Lower leg skin (tissue), 4 donors: ENCODE measurements around the gene TBCD. TPM values are rescaled to one million over a fixed set of nuclear protein-coding genes. Genes with fewer than 3 reads are reported as not detected.
A peak's percentile ranks its signal among the peaks of the same experiment; 100 is the strongest.

Experiments
- DNase-seq, 2 donors: peaks; one replicate each; pipeline ENCODE4 v3.0.0-alpha.2; 2019; ENCODE audit warnings: low spot score in 2 of 2
- H3K4me3 ChIP-seq: fragments of 200-600 bp; sonication (generic); 2 replicates; pipeline ENCODE4 v1.5.1; 2017; ENCODE audit warnings: mild to moderate bottlenecking, low read depth; ENCODE audit not compliant: poor library complexity, severe bottlenecking
- POLR2A ChIP-seq, 2 donors: fragments of 450-650 bp; IDR thresholded peaks; one replicate each; pipeline ENCODE4 v1.6.1; 2016 to 2017; ENCODE audit warnings: antibody characterized with exemption in 2 of 2, mild to moderate bottlenecking in 1 of 2, moderate library complexity in 1 of 2
- WGBS, 2 donors: methylation state at CpG; one replicate each; pipeline ENCODE4 v1.1.5; 2018; 5-methylcytosine and 5-hydroxymethylcytosine counted together
- intact Hi-C: fragments of 100-400 bp; cut with DNase I; formaldehyde crosslinking; loops from one replicate; pipeline ENCODE4 v1.15.0; 2023; ENCODE audit warnings: low total_unique reads
- total RNA-seq, 4 donors: library from RNA; depleted of rRNA; stranded (reverse); fragments of >200 nt; gene quantifications; one replicate each; pipeline ENCODE4 v1.1.0, GENCODE V29; 2016
- TF ChIP-seq, protein P1 (sequence below), 3 donors: fragments of 450-650 bp; IDR thresholded peaks; one replicate each; pipeline ENCODE4 v1.5.1; 2016; ENCODE audit warnings: antibody characterized with exemption in 3 of 3, mild to moderate bottlenecking in 3 of 3, moderate library complexity in 2 of 3

TBCD gene
- total RNA-seq, 4 donors from 2014 or later: 38.7 to 73.4 (median 51.5) TPM

GRCh38 chr17:82876602-82877379 lies 124.9 kb downstream of the TBCD start:
- 20 to 34% methylated on average over 14 of the region's 14 CpGs for WGBS, 2 donors
- TF ChIP-seq POLR2A (IDR thresholded peaks at IDR 0.05): no peak
- TF ChIP-seq, protein P1, sequence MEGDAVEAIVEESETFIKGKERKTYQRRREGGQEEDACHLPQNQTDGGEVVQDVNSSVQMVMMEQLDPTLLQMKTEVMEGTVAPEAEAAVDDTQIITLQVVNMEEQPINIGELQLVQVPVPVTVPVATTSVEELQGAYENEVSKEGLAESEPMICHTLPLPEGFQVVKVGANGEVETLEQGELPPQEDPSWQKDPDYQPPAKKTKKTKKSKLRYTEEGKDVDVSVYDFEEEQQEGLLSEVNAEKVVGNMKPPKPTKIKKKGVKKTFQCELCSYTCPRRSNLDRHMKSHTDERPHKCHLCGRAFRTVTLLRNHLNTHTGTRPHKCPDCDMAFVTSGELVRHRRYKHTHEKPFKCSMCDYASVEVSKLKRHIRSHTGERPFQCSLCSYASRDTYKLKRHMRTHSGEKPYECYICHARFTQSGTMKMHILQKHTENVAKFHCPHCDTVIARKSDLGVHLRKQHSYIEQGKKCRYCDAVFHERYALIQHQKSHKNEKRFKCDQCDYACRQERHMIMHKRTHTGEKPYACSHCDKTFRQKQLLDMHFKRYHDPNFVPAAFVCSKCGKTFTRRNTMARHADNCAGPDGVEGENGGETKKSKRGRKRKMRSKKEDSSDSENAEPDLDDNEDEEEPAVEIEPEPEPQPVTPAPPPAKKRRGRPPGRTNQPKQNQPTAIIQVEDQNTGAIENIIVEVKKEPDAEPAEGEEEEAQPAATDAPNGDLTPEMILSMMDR (IDR thresholded peaks at IDR 0.05): no peak
- peak; percentile 82 to 94 for DNase-seq
- intact Hi-C loops: no loop called here
- no peak overlapping the region for H3K4me3 ChIP-seq

DNA sequence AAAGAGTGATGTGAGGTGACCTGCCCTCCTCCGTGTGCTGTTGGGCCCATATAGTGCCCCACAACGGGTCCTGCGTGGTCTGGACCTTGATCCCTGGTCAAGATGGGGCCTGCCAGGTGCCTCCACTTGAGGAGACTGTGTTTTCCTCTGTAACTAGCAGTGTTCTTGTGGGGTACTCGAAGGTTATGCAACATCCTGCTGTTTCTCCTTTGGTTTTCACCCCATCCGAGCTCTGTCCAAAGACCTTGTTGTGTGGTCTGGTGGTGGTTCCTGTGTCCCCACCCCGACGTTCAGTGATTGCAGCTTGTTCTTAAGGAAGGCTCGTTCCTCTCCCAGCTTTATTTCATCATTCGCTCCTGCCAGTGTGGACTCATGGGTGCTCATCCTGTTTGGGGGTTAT lies 126.7 kb downstream of the TBCD start:
- 72 to 80% methylated on average over 9 of the region's 9 CpGs for WGBS, 2 donors
- intact Hi-C loops: no loop called here
- H3K4me3 ChIP-seq: no peak overlapping the region
- TF ChIP-seq, protein P1 (IDR thresholded peaks at IDR 0.05): no peak
- TF ChIP-seq POLR2A (IDR thresholded peaks at IDR 0.05): no peak
- DNase-seq: no peak

DNA sequence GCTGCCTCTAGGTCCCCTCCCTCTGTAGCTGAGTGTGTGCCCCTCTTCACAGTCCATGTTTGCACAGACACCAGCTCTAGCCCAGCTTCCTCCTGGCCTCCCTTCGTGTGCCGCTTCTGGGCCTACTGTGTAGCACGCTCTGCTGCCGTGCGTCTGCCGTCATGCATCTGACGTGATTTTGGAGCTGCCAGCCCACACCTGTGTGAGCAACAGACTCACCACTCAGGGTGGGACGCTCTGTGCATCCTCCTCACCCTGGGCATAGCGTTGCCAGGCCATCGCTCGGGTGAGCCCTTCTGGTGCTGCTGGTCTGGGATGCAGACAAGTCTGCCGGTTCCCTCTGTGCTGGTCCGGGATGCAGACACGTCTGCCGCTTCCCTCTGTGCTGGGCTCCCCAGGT lies 127.4 kb downstream of the TBCD start:
- no peak for DNase-seq
- TF ChIP-seq POLR2A (IDR thresholded peaks at IDR 0.05): no peak
- TF ChIP-seq, protein P1 (IDR thresholded peaks at IDR 0.05): no peak
- H3K4me3 ChIP-seq: no peak overlapping the region
- WGBS, 2 donors: 96 to 98% methylated on average over 15 of the region's 15 CpGs
- intact Hi-C loops: no loop called here

DNA sequence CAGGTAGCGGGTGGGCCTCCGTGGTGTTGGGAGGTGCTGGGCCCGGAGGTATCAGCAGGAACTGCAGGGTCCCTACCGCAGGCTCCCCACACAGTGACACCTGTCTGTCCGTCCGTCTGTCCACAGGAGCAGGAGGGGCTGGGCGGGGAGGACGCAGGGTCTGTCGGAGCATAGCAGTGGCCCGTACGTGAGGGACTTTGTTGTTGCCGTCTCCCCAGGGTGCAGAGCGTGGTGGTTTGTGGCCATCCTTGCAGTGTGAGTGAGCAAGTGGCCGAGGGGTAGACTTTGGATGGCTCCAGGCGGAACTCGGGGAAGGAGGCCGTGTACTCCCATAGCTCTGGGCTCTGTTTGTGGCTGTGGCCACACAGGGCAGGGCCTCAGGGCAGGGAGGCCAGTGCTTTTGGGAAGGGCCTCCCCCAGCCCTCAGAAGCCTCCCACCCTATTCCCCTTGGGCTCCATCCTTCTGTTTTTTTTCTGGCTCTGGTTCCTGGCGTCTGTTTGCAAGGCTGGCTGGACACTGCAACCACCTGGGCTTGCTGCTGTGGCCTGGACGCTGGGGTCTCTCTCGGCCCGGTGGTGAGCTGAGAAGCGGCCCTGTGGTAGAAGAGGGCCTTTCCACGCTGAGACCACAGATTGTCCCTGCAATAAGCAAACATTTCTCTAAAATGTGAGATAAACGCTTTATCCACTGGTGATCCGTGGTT lies 128.9 kb downstream of the TBCD start:
- intact Hi-C loops: loop anchor here (10.0 kb wide), 1 partner anchor 96 kb away; no protein-coding TSS in a partner anchor
- WGBS, 2 donors: 86 to 89% methylated on average over 23 to 25 of the region's 25 CpGs
- no peak for TF ChIP-seq POLR2A (IDR thresholded peaks at IDR 0.05)
- TF ChIP-seq, protein P1 (IDR thresholded peaks at IDR 0.05): no peak
- DNase-seq: no peak
- H3K4me3 ChIP-seq: no peak overlapping the region

- 79 to 85% methylated on average over 14 to 21 of the region's 21 CpGs for WGBS, 2 donors
Measured at GRCh38 chr17:82881324-82881823, 129.5 kb downstream of the TBCD start.

More at GRCh38 chr17:82881324-82881823, 129.5 kb downstream of the TBCD start:
- no peak for DNase-seq
- H3K4me3 ChIP-seq: no peak overlapping the region
- TF ChIP-seq, protein P1 (IDR thresholded peaks at IDR 0.05): no peak
- TF ChIP-seq POLR2A (IDR thresholded peaks at IDR 0.05): no peak
- intact Hi-C loops: loop anchor here (10.0 kb wide), 1 partner anchor 97 kb away; no protein-coding TSS in a partner anchor
